ENCODE data around the gene TEKT5.
"Not testable (repeated sequence)": the region's sequence is repeated elsewhere in the genome, so short reads cannot be mapped to it uniquely, and the experiment has no call there.

TEKT5 gene

GRCh38 chr16:10684511-10685151 is 10.1 kb downstream of the TEKT5 start:
- no peak for DNase-seq (ENCODE audit: low read depth)

- DNase-seq (ENCODE audit: low read depth), result no peak
These were observed 11.6 kb downstream of the TEKT5 start for GRCh38 chr16:10683170-10683569.

GRCh38 chr16:10682604-10683003 is 12.1 kb downstream of the TEKT5 start:
- no peak for DNase-seq (ENCODE audit: low read depth)

GRCh38 chr16:10681310-10682308 is 13.1 kb downstream of the TEKT5 start:
- no peak for DNase-seq (ENCODE audit: low read depth)

- no peak for DNase-seq (ENCODE audit: low read depth)
These were observed 14.8 kb downstream of the TEKT5 start for GRCh38 chr16:10679921-10680320.

- DNase-seq (ENCODE audit: low read depth), result not testable (repeated sequence)
These were observed 15.3 kb downstream of the TEKT5 start for GRCh38 chr16:10679441-10679840.

- DNase-seq (ENCODE audit: low read depth), result no peak
These were observed 16.1 kb downstream of the TEKT5 start for GRCh38 chr16:10678655-10679054.

- no peak for DNase-seq (ENCODE audit: low read depth)
These were observed 18.4 kb downstream of the TEKT5 start for GRCh38 chr16:10676284-10676683.

- DNase-seq (ENCODE audit: low read depth), result no peak
These were observed 18.9 kb downstream of the TEKT5 start for GRCh38 chr16:10675861-10676260.

- DNase-seq (ENCODE audit: low read depth), result no peak
These were observed 19.5 kb downstream of the TEKT5 start for GRCh38 chr16:10675216-10675615.

GRCh38 chr16:10671729-10672128 is 23.0 kb downstream of the TEKT5 start:
- DNase-seq (ENCODE audit: low read depth), result no peak

- DNase-seq (ENCODE audit: low read depth), result no peak
These were observed 24.9 kb downstream of the TEKT5 start for GRCh38 chr16:10669791-10670190.

- DNase-seq (ENCODE audit: low read depth), result peak; percentile 12
These were observed 26.2 kb downstream of the TEKT5 start for GRCh38 chr16:10668322-10669045.

GRCh38 chr16:10667239-10667638 is 27.5 kb downstream of the TEKT5 start:
- DNase-seq (ENCODE audit: low read depth), result no peak

GRCh38 chr16:10666291-10666690 is 28.4 kb downstream of the TEKT5 start:
- no peak for DNase-seq (ENCODE audit: low read depth)

- no peak for DNase-seq (ENCODE audit: low read depth)
These were observed 29.6 kb downstream of the TEKT5 start for GRCh38 chr16:10665166-10665565.

- DNase-seq (ENCODE audit: low read depth), result no peak
These were observed 30.0 kb downstream of the TEKT5 start for GRCh38 chr16:10664720-10665126.

GRCh38 chr16:10663744-10664143 is 31.0 kb downstream of the TEKT5 start:
- DNase-seq (ENCODE audit: low read depth), result no peak

- DNase-seq (ENCODE audit: low read depth), result peak; percentile 9
These were observed 31.6 kb downstream of the TEKT5 start for GRCh38 chr16:10663146-10663545.

GRCh38 chr16:10662212-10662611 is 32.5 kb downstream of the TEKT5 start:
- no peak for DNase-seq (ENCODE audit: low read depth)

GRCh38 chr16:10661737-10662136 is 33.0 kb downstream of the TEKT5 start:
- no peak for DNase-seq (ENCODE audit: low read depth)

- no peak for DNase-seq (ENCODE audit: low read depth)
These were observed 33.6 kb downstream of the TEKT5 start for GRCh38 chr16:10660950-10661635.
